ENCODE data around the gene CEP152. TPM values are rescaled to one million over a fixed set of nuclear protein-coding genes. Genes with fewer than 3 reads are reported as not detected.

Gene CEP152
- total and polyA plus RNA-seq, 2 experiments from 2014 or later, result 14.6 to 30.5 TPM

DNA sequence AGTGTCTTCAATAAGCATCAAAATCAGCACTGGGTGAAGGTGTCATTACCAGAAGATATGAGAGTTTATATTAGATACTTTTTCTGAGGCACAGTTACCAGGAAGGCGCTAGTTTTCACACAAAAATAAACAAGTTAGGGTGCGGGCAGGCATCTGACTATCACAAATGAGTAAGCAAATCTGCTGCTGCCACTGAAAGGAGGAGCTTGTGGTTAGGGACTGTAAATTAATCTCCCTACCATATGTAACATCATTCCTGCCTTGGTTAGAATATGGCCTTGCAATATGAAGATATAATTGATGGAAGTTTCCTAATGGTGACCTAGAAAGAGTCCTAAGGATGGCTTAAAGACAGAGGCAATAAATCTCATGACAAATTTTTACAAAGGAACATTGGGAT is 47.5 kb upstream of the CEP152 start (continued):
- TF ChIP-seq CREB1 (CRISPR knock-in tag; IDR thresholded peaks at IDR 0.05; ENCODE audit: low read depth) (no peak), ZNF331 (CRISPR knock-in tag; IDR thresholded peaks at IDR 0.05; ENCODE audit: low read depth) (no peak), NANOG (IDR thresholded peaks at IDR 0.05; ENCODE audit: borderline replicate concordance) (no peak), JUNB (IDR thresholded peaks at IDR 0.05; ENCODE audit: unreplicated experiment) (no peak), STAT1 (IDR thresholded peaks at IDR 0.05; ENCODE audit: unreplicated experiment) (no peak)
- TF ChIP-seq, protein P1, sequence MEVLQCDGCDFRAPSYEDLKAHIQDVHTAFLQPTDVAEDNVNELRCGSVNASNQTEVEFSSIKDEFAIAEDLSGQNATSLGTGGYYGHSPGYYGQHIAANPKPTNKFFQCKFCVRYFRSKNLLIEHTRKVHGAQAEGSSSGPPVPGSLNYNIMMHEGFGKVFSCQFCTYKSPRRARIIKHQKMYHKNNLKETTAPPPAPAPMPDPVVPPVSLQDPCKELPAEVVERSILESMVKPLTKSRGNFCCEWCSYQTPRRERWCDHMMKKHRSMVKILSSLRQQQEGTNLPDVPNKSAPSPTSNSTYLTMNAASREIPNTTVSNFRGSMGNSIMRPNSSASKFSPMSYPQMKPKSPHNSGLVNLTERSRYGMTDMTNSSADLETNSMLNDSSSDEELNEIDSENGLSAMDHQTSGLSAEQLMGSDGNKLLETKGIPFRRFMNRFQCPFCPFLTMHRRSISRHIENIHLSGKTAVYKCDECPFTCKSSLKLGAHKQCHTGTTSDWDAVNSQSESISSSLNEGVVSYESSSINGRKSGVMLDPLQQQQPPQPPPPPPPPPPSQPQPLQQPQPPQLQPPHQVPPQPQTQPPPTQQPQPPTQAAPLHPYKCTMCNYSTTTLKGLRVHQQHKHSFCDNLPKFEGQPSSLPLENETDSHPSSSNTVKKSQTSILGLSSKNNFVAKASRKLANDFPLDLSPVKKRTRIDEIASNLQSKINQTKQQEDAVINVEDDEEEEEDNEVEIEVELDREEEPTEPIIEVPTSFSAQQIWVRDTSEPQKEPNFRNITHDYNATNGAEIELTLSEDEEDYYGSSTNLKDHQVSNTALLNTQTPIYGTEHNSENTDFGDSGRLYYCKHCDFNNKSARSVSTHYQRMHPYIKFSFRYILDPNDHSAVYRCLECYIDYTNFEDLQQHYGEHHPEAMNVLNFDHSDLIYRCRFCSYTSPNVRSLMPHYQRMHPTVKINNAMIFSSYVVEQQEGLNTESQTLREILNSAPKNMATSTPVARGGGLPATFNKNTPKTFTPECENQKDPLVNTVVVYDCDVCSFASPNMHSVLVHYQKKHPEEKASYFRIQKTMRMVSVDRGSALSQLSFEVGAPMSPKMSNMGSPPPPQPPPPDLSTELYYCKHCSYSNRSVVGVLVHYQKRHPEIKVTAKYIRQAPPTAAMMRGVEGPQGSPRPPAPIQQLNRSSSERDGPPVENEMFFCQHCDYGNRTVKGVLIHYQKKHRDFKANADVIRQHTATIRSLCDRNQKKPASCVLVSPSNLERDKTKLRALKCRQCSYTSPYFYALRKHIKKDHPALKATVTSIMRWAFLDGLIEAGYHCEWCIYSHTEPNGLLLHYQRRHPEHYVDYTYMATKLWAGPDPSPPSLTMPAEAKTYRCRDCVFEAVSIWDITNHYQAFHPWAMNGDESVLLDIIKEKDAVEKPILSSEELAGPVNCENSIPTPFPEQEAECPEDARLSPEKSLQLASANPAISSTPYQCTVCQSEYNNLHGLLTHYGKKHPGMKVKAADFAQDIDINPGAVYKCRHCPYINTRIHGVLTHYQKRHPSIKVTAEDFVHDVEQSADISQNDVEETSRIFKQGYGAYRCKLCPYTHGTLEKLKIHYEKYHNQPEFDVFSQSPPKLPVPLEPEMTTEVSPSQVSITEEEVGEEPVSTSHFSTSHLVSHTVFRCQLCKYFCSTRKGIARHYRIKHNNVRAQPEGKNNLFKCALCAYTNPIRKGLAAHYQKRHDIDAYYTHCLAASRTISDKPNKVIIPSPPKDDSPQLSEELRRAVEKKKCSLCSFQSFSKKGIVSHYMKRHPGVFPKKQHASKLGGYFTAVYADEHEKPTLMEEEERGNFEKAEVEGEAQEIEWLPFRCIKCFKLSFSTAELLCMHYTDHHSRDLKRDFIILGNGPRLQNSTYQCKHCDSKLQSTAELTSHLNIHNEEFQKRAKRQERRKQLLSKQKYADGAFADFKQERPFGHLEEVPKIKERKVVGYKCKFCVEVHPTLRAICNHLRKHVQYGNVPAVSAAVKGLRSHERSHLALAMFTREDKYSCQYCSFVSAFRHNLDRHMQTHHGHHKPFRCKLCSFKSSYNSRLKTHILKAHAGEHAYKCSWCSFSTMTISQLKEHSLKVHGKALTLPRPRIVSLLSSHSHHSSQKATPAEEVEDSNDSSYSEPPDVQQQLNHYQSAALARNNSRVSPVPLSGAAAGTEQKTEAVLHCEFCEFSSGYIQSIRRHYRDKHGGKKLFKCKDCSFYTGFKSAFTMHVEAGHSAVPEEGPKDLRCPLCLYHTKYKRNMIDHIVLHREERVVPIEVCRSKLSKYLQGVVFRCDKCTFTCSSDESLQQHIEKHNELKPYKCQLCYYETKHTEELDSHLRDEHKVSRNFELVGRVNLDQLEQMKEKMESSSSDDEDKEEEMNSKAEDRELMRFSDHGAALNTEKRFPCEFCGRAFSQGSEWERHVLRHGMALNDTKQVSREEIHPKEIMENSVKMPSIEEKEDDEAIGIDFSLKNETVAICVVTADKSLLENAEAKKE (CRISPR knock-in tag; IDR thresholded peaks at IDR 0.05), result no peak
- TF ChIP-seq, protein P2, sequence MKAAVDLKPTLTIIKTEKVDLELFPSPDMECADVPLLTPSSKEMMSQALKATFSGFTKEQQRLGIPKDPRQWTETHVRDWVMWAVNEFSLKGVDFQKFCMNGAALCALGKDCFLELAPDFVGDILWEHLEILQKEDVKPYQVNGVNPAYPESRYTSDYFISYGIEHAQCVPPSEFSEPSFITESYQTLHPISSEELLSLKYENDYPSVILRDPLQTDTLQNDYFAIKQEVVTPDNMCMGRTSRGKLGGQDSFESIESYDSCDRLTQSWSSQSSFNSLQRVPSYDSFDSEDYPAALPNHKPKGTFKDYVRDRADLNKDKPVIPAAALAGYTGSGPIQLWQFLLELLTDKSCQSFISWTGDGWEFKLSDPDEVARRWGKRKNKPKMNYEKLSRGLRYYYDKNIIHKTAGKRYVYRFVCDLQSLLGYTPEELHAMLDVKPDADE (IDR thresholded peaks at IDR 0.05), result no peak

DNA sequence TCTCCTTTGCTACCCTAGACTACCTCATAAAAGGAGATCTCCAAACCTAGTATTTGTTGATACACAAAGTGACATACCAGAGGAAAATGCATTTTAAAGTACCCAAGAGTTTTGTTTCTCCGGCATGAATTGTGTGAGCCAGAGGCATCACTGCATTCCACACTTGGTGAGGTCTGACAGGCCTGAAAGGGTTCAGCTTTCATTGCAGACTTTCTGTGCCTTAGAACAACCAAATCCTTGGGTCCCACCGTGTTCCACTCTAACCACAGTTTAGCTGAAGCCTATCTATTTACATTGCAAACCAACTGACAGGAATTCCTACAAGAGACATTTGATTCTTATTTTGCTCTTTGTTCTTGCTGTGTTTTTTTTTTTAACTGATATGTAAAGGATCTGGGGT is 46.1 kb upstream of the CEP152 start:
- Mint-ChIP-seq H3K36me3 (ENCODE audit: low read depth) (no peaks in the 10 kb centered on the region), H3K27ac (peak overlapping the region; percentile 73), H3K4me3 (peak overlapping the region; percentile 1; the same call in 1 of the 3 replicates), H3K27me3 (ENCODE audit: insufficient read depth, low read depth, poor library complexity) (no peaks in the 10 kb centered on the region), H3K4me1 (peaks cover 33% of the 10 kb centered on the region), H3K9me3 (no peaks in the 10 kb centered on the region)
- Histone ChIP-seq H4K20me1 (replicated peaks; ENCODE audit: insufficient read depth) (no peaks in the 10 kb centered on the region), H3F3A (replicated peaks; ENCODE audit: low read depth) (no peaks in the 10 kb centered on the region), H3K4me1 (ENCODE audit: insufficient read depth) (peaks cover 25% of the 10 kb centered on the region), H3K4me3 (no peak overlapping the region), H3K79me2 (replicated peaks; ENCODE audit: insufficient read depth) (no peaks in the 10 kb centered on the region), H3K36me3 (ENCODE audit: insufficient read depth) (no peaks in the 10 kb centered on the region), H3K9me2 (ENCODE audit: insufficient read depth) (no peaks in the 10 kb centered on the region), H3K27ac (ENCODE audit: low read depth) (peak overlapping the region; percentile 45; the same call in 1 of the 2 replicates), H3K27me3 (ENCODE audit: insufficient read depth) (no peaks in the 10 kb centered on the region), H3K4me2 (peak overlapping the region; percentile 10; the same call in 1 of the 2 replicates), H2AFZ (no peak overlapping the region)
- ATAC-seq (peak; percentile 90), DNase-seq (ENCODE audit: low spot score) (peak; percentile 77)
- TF ChIP-seq, protein P3, sequence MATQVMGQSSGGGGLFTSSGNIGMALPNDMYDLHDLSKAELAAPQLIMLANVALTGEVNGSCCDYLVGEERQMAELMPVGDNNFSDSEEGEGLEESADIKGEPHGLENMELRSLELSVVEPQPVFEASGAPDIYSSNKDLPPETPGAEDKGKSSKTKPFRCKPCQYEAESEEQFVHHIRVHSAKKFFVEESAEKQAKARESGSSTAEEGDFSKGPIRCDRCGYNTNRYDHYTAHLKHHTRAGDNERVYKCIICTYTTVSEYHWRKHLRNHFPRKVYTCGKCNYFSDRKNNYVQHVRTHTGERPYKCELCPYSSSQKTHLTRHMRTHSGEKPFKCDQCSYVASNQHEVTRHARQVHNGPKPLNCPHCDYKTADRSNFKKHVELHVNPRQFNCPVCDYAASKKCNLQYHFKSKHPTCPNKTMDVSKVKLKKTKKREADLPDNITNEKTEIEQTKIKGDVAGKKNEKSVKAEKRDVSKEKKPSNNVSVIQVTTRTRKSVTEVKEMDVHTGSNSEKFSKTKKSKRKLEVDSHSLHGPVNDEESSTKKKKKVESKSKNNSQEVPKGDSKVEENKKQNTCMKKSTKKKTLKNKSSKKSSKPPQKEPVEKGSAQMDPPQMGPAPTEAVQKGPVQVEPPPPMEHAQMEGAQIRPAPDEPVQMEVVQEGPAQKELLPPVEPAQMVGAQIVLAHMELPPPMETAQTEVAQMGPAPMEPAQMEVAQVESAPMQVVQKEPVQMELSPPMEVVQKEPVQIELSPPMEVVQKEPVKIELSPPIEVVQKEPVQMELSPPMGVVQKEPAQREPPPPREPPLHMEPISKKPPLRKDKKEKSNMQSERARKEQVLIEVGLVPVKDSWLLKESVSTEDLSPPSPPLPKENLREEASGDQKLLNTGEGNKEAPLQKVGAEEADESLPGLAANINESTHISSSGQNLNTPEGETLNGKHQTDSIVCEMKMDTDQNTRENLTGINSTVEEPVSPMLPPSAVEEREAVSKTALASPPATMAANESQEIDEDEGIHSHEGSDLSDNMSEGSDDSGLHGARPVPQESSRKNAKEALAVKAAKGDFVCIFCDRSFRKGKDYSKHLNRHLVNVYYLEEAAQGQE (IDR thresholded peaks at IDR 0.05; ENCODE audit: unreplicated experiment), result no peak
- no peak for TF ChIP-seq NANOG (IDR thresholded peaks at IDR 0.05; ENCODE audit: borderline replicate concordance)
- TF ChIP-seq, protein P4, sequence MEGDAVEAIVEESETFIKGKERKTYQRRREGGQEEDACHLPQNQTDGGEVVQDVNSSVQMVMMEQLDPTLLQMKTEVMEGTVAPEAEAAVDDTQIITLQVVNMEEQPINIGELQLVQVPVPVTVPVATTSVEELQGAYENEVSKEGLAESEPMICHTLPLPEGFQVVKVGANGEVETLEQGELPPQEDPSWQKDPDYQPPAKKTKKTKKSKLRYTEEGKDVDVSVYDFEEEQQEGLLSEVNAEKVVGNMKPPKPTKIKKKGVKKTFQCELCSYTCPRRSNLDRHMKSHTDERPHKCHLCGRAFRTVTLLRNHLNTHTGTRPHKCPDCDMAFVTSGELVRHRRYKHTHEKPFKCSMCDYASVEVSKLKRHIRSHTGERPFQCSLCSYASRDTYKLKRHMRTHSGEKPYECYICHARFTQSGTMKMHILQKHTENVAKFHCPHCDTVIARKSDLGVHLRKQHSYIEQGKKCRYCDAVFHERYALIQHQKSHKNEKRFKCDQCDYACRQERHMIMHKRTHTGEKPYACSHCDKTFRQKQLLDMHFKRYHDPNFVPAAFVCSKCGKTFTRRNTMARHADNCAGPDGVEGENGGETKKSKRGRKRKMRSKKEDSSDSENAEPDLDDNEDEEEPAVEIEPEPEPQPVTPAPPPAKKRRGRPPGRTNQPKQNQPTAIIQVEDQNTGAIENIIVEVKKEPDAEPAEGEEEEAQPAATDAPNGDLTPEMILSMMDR (conservative IDR thresholded peaks at IDR 0.05; ENCODE audit: low read depth in 2 of 2), result no peak

Measured in GM23338 (cell line).